ENCODE results near the gene CEP41.

Gene CEP41

GRCh38 chr7:130393101-130393561 lies 47.7 kb downstream of the CEP41 start:
- WGBS (ENCODE audit: insufficient coverage, insufficient read length) = no CpG with 5 or more reads among the region's 5 CpGs
- H3K27me3 ChIP-seq (ENCODE audit: control insufficient read depth, insufficient read depth, low read length) = no peaks in the 10 kb centered on the region
- no peak for DNase-seq (ENCODE audit: low read depth, low spot score)
- H3K4me1 ChIP-seq (ENCODE audit: control insufficient read depth, insufficient read depth, low read length) = no peaks in the 10 kb centered on the region
- no peak overlapping the region for H3K4me3 ChIP-seq (ENCODE audit: low read length)
- H3K36me3 ChIP-seq (ENCODE audit: control insufficient read depth, insufficient read depth, low read length) = no peaks in the 10 kb centered on the region
- no peak overlapping the region for H3K27ac ChIP-seq (ENCODE audit: low read length)
- no peaks in the 10 kb centered on the region for H3K9me3 ChIP-seq (ENCODE audit: control insufficient read depth, insufficient read depth, low read length)

GRCh38 chr7:130390486-130390885 lies 50.3 kb downstream of the CEP41 start:
- H3K36me3 ChIP-seq (ENCODE audit: control insufficient read depth, insufficient read depth, low read length) = no peaks in the 10 kb centered on the region
- H3K9me3 ChIP-seq (ENCODE audit: control insufficient read depth, insufficient read depth, low read length) = no peaks in the 10 kb centered on the region
- no peaks in the 10 kb centered on the region for H3K4me1 ChIP-seq (ENCODE audit: control insufficient read depth, insufficient read depth, low read length)
- no peaks in the 10 kb centered on the region for H3K27me3 ChIP-seq (ENCODE audit: control insufficient read depth, insufficient read depth, low read length)
- no peak overlapping the region for H3K4me3 ChIP-seq (ENCODE audit: low read length)
- no CpG with 5 or more reads among the region's 1 CpG for WGBS (ENCODE audit: insufficient coverage, insufficient read length)
- no peak overlapping the region for H3K27ac ChIP-seq (ENCODE audit: low read length)
- DNase-seq (ENCODE audit: low read depth, low spot score) = no peak

GRCh38 chr7:130388671-130389070 lies 52.1 kb downstream of the CEP41 start:
- DNase-seq (ENCODE audit: low read depth, low spot score) = no peak
- H3K36me3 ChIP-seq (ENCODE audit: control insufficient read depth, insufficient read depth, low read length) = no peaks in the 10 kb centered on the region
- H3K9me3 ChIP-seq (ENCODE audit: control insufficient read depth, insufficient read depth, low read length) = no peaks in the 10 kb centered on the region
- H3K27me3 ChIP-seq (ENCODE audit: control insufficient read depth, insufficient read depth, low read length) = no peaks in the 10 kb centered on the region
- H3K4me3 ChIP-seq (ENCODE audit: low read length) = no peak overlapping the region
- no CpG with 5 or more reads among the region's 2 CpGs for WGBS (ENCODE audit: insufficient coverage, insufficient read length)
- no peaks in the 10 kb centered on the region for H3K4me1 ChIP-seq (ENCODE audit: control insufficient read depth, insufficient read depth, low read length)
- H3K27ac ChIP-seq (ENCODE audit: low read length) = no peak overlapping the region

GRCh38 chr7:130387628-130388403 lies 53.0 kb downstream of the CEP41 start:
- no peaks in the 10 kb centered on the region for H3K4me1 ChIP-seq (ENCODE audit: control insufficient read depth, insufficient read depth, low read length)
- H3K9me3 ChIP-seq (ENCODE audit: control insufficient read depth, insufficient read depth, low read length) = no peaks in the 10 kb centered on the region
- no peaks in the 10 kb centered on the region for H3K36me3 ChIP-seq (ENCODE audit: control insufficient read depth, insufficient read depth, low read length)
- no peak overlapping the region for H3K27ac ChIP-seq (ENCODE audit: low read length)
- H3K4me3 ChIP-seq (ENCODE audit: low read length) = no peak overlapping the region
- no peaks in the 10 kb centered on the region for H3K27me3 ChIP-seq (ENCODE audit: control insufficient read depth, insufficient read depth, low read length)
- no peak for DNase-seq (ENCODE audit: low read depth, low spot score)
- WGBS (ENCODE audit: insufficient coverage, insufficient read length) = no CpG with 5 or more reads among the region's 12 CpGs

- no CpG with 5 or more reads among the region's 3 CpGs for WGBS (ENCODE audit: insufficient coverage, insufficient read length)
- H3K27ac ChIP-seq (ENCODE audit: low read length) = no peak overlapping the region
Observed at GRCh38 chr7:130387306-130387627, 53.5 kb downstream of the CEP41 start.

GRCh38 chr7:130386876-130387275 lies 53.9 kb downstream of the CEP41 start:
- WGBS (ENCODE audit: insufficient coverage, insufficient read length) = no CpG with 5 or more reads among the region's 3 CpGs
- Histone ChIP-seq H3K4me1 (ENCODE audit: control insufficient read depth, insufficient read depth, low read length) (no peaks in the 10 kb centered on the region), H3K27ac (ENCODE audit: low read length) (no peak overlapping the region), H3K9me3 (ENCODE audit: control insufficient read depth, insufficient read depth, low read length) (no peaks in the 10 kb centered on the region), H3K27me3 (ENCODE audit: control insufficient read depth, insufficient read depth, low read length) (no peaks in the 10 kb centered on the region), H3K36me3 (ENCODE audit: control insufficient read depth, insufficient read depth, low read length) (no peaks in the 10 kb centered on the region), H3K4me3 (ENCODE audit: low read length) (no peak overlapping the region)
- no peak for DNase-seq (ENCODE audit: low read depth, low spot score)

More at GRCh38 chr7:130387306-130387627, 53.5 kb downstream of the CEP41 start:
- Histone ChIP-seq H3K4me3 (ENCODE audit: low read length) (no peak overlapping the region), H3K4me1 (ENCODE audit: control insufficient read depth, insufficient read depth, low read length) (no peaks in the 10 kb centered on the region), H3K36me3 (ENCODE audit: control insufficient read depth, insufficient read depth, low read length) (no peaks in the 10 kb centered on the region), H3K27me3 (ENCODE audit: control insufficient read depth, insufficient read depth, low read length) (no peaks in the 10 kb centered on the region), H3K9me3 (ENCODE audit: control insufficient read depth, insufficient read depth, low read length) (no peaks in the 10 kb centered on the region)
- no peak for DNase-seq (ENCODE audit: low read depth, low spot score)

GRCh38 chr7:130385600-130386066 lies 55.2 kb downstream of the CEP41 start:
- H3K4me1 ChIP-seq (ENCODE audit: control insufficient read depth, insufficient read depth, low read length) = no peaks in the 10 kb centered on the region
- H3K27me3 ChIP-seq (ENCODE audit: control insufficient read depth, insufficient read depth, low read length) = no peaks in the 10 kb centered on the region
- H3K4me3 ChIP-seq (ENCODE audit: low read length) = no peak overlapping the region
- DNase-seq (ENCODE audit: low read depth, low spot score) = no peak
- no CpG with 5 or more reads among the region's 6 CpGs for WGBS (ENCODE audit: insufficient coverage, insufficient read length)
- no peak overlapping the region for H3K27ac ChIP-seq (ENCODE audit: low read length)
- no peaks in the 10 kb centered on the region for H3K9me3 ChIP-seq (ENCODE audit: control insufficient read depth, insufficient read depth, low read length)
- no peaks in the 10 kb centered on the region for H3K36me3 ChIP-seq (ENCODE audit: control insufficient read depth, insufficient read depth, low read length)

- no peak for DNase-seq (ENCODE audit: low read depth, low spot score)
- Histone ChIP-seq H3K36me3 (ENCODE audit: control insufficient read depth, insufficient read depth, low read length) (no peaks in the 10 kb centered on the region), H3K27me3 (ENCODE audit: control insufficient read depth, insufficient read depth, low read length) (no peaks in the 10 kb centered on the region), H3K4me1 (ENCODE audit: control insufficient read depth, insufficient read depth, low read length) (no peaks in the 10 kb centered on the region), H3K27ac (ENCODE audit: low read length) (no peak overlapping the region), H3K4me3 (ENCODE audit: low read length) (no peak overlapping the region), H3K9me3 (ENCODE audit: control insufficient read depth, insufficient read depth, low read length) (no peaks in the 10 kb centered on the region)
- no CpG with 5 or more reads among the region's 13 CpGs for WGBS (ENCODE audit: insufficient coverage, insufficient read length)
Observed at GRCh38 chr7:130384841-130385599, 55.8 kb downstream of the CEP41 start.

- Histone ChIP-seq H3K27me3 (ENCODE audit: control insufficient read depth, insufficient read depth, low read length) (no peaks in the 10 kb centered on the region), H3K4me1 (ENCODE audit: control insufficient read depth, insufficient read depth, low read length) (no peaks in the 10 kb centered on the region), H3K27ac (ENCODE audit: low read length) (no peak overlapping the region), H3K4me3 (ENCODE audit: low read length) (no peak overlapping the region), H3K36me3 (ENCODE audit: control insufficient read depth, insufficient read depth, low read length) (no peaks in the 10 kb centered on the region), H3K9me3 (ENCODE audit: control insufficient read depth, insufficient read depth, low read length) (no peaks in the 10 kb centered on the region)
- WGBS (ENCODE audit: insufficient coverage, insufficient read length) = no CpG with 5 or more reads among the region's 10 CpGs
- DNase-seq (ENCODE audit: low read depth, low spot score) = no peak
Observed at GRCh38 chr7:130384371-130384801, 56.4 kb downstream of the CEP41 start.

GRCh38 chr7:130383187-130383980 lies 57.4 kb downstream of the CEP41 start:
- no CpG with 5 or more reads among the region's 18 CpGs for WGBS (ENCODE audit: insufficient coverage, insufficient read length)
- Histone ChIP-seq H3K36me3 (ENCODE audit: control insufficient read depth, insufficient read depth, low read length) (no peaks in the 10 kb centered on the region), H3K27ac (ENCODE audit: low read length) (no peak overlapping the region), H3K4me1 (ENCODE audit: control insufficient read depth, insufficient read depth, low read length) (no peaks in the 10 kb centered on the region), H3K4me3 (ENCODE audit: low read length) (no peak overlapping the region), H3K9me3 (ENCODE audit: control insufficient read depth, insufficient read depth, low read length) (no peaks in the 10 kb centered on the region), H3K27me3 (ENCODE audit: control insufficient read depth, insufficient read depth, low read length) (no peaks in the 10 kb centered on the region)
- DNase-seq (ENCODE audit: low read depth, low spot score) = no peak

Data from iPS DF 6.9 (cell line).